ENCODE data around the gene KCNN3.

Gene KCNN3

DNA sequence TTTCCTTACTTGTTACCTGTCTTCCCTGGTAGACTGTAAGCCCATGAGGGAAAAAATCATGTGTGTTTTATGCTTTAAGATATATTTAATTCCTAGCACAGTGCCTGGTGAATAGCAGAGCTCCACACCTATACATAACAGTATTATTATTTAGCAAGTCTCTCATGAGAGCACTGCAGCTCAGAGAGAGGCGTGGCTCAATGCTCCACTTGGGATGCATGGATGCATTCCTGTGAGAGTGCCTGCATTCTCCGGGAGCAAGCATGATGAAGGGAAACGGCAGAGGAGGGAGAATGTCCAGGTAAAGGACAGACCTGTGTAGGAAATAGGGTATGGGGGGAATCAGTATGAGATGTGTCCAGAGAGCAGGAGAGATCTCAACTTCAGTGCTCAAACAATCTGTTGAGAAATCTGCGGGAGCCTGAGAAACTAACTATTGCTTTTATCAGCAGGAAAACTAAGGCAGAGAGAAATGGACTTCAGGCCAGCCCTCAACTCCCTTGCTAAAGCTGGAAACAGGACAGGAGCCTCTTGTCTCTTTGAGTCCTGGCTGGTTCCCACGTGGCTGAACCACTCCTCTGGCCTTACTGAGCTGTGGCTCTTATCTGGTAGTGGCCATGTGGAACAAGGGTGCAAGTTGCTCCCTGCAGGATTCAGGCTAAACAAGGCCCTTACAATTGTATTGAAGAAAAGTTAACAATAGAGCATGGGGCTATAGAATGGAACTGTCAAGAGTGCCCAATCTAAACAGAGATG is 113.1 kb downstream of the KCNN3 start:
- no peak for ATAC-seq
- TF ChIP-seq TOX (CRISPR knock-in tag; IDR thresholded peaks at IDR 0.05; ENCODE audit: borderline replicate concordance) (no peak), RARB (CRISPR knock-in tag; IDR thresholded peaks at IDR 0.05) (no peak), ZNF70 (CRISPR knock-in tag; IDR thresholded peaks at IDR 0.05) (no peak), ZNF8 (CRISPR knock-in tag; IDR thresholded peaks at IDR 0.05) (no peak), ZNF565 (CRISPR knock-in tag; conservative IDR thresholded peaks at IDR 0.05; ENCODE audit: low read depth) (no peak), ZFP3 (CRISPR knock-in tag; IDR thresholded peaks at IDR 0.05) (no peak), ESRRG (CRISPR knock-in tag; IDR thresholded peaks at IDR 0.05) (no peak), PPARA (CRISPR knock-in tag; IDR thresholded peaks at IDR 0.05; ENCODE audit: borderline replicate concordance) (no peak), BACH2 (CRISPR knock-in tag; IDR thresholded peaks at IDR 0.05; ENCODE audit: borderline replicate concordance) (no peak), ISL1 (CRISPR knock-in tag; IDR thresholded peaks at IDR 0.05) (no peak)
- TF ChIP-seq, protein P1, sequence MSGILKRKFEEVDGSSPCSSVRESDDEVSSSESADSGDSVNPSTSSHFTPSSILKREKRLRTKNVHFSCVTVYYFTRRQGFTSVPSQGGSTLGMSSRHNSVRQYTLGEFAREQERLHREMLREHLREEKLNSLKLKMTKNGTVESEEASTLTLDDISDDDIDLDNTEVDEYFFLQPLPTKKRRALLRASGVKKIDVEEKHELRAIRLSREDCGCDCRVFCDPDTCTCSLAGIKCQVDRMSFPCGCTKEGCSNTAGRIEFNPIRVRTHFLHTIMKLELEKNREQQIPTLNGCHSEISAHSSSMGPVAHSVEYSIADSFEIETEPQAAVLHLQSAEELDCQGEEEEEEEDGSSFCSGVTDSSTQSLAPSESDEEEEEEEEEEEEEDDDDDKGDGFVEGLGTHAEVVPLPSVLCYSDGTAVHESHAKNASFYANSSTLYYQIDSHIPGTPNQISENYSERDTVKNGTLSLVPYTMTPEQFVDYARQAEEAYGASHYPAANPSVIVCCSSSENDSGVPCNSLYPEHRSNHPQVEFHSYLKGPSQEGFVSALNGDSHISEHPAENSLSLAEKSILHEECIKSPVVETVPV (CRISPR knock-in tag; IDR thresholded peaks at IDR 0.05): no peak

DNA sequence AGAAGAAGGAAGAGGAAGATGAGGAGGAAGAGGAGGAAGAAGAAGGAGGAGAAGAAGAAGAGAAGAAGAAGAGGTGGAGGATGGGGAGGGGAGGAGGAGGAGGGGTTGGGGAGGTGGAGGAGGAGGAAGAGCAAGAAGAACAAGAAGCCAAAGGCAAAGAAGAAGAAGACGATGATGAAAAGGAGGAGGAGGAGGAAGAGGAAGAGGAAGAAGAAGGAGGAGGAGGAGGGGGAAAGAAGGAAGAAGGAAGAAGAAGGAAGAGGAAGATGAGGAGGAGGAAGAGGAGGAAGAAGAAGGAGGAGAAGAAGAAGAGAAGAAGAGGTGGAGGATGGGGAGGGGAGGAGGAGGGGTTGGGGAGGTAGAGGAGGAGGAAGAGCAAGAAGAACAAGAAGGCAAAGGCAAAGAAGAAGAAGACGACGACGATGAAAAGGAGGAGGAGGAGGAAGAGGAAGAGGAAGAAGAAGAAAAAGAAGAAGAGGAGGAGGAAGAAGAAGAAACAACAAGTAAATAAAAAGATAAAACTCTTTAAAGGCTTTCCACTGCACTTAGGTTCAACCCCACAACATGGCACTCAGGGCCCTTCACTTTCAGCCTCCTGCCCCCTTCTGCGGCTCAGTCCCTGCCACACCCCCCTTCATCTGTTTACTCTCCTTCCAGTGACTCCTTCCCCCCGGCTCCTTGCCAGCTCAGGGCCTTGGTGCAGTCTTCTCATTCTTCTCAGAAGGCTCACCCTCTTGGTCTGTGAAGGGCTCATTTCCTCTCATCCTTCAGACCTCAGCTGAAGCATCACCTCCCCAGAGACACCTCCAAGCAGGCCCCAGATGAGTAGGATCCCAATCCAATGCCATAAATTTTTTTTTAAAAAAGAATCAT is 114.0 kb downstream of the KCNN3 start:
- no peak; the same call in 1 of the 3 replicates for ATAC-seq
- no peak for TF ChIP-seq BACH2 (CRISPR knock-in tag; IDR thresholded peaks at IDR 0.05; ENCODE audit: borderline replicate concordance)
- no peak for TF ChIP-seq ARNTL (CRISPR knock-in tag; IDR thresholded peaks at IDR 0.05; ENCODE audit: borderline replicate concordance, low read depth)
- no peak for TF ChIP-seq ISL1 (CRISPR knock-in tag; IDR thresholded peaks at IDR 0.05)
- TF ChIP-seq ZFP3 (CRISPR knock-in tag; IDR thresholded peaks at IDR 0.05): no peak
- TF ChIP-seq ESRRG (CRISPR knock-in tag; IDR thresholded peaks at IDR 0.05): no peak
- TF ChIP-seq, protein P2, sequence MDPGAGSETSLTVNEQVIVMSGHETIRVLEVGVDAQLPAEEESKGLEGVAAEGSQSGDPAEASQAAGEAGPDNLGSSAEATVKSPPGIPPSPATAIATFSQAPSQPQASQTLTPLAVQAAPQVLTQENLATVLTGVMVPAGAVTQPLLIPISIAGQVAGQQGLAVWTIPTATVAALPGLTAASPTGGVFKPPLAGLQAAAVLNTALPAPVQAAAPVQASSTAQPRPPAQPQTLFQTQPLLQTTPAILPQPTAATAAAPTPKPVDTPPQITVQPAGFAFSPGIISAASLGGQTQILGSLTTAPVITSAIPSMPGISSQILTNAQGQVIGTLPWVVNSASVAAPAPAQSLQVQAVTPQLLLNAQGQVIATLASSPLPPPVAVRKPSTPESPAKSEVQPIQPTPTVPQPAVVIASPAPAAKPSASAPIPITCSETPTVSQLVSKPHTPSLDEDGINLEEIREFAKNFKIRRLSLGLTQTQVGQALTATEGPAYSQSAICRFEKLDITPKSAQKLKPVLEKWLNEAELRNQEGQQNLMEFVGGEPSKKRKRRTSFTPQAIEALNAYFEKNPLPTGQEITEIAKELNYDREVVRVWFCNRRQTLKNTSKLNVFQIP (CRISPR knock-in tag; IDR thresholded peaks at IDR 0.05; ENCODE audit: borderline replicate concordance, low read depth): no peak
- no peak for TF ChIP-seq ZNF8 (CRISPR knock-in tag; IDR thresholded peaks at IDR 0.05)
- TF ChIP-seq TOX (CRISPR knock-in tag; IDR thresholded peaks at IDR 0.05; ENCODE audit: borderline replicate concordance): no peak
- TF ChIP-seq SNAI2 (CRISPR knock-in tag; IDR thresholded peaks at IDR 0.05): no peak
- no peak for TF ChIP-seq GLIS3 (CRISPR knock-in tag; IDR thresholded peaks at IDR 0.05)
- TF ChIP-seq, protein P1 (CRISPR knock-in tag; IDR thresholded peaks at IDR 0.05): no peak
- no peak for TF ChIP-seq ZNF565 (CRISPR knock-in tag; conservative IDR thresholded peaks at IDR 0.05; ENCODE audit: low read depth)
- TF ChIP-seq RARB (CRISPR knock-in tag; IDR thresholded peaks at IDR 0.05): no peak
- TF ChIP-seq, protein P3, sequence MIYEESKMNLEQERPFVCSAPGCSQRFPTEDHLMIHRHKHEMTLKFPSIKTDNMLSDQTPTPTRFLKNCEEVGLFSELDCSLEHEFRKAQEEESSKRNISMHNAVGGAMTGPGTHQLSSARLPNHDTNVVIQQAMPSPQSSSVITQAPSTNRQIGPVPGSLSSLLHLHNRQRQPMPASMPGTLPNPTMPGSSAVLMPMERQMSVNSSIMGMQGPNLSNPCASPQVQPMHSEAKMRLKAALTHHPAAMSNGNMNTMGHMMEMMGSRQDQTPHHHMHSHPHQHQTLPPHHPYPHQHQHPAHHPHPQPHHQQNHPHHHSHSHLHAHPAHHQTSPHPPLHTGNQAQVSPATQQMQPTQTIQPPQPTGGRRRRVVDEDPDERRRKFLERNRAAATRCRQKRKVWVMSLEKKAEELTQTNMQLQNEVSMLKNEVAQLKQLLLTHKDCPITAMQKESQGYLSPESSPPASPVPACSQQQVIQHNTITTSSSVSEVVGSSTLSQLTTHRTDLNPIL (CRISPR knock-in tag; IDR thresholded peaks at IDR 0.05; ENCODE audit: low read depth): no peak
- TF ChIP-seq, protein P4, sequence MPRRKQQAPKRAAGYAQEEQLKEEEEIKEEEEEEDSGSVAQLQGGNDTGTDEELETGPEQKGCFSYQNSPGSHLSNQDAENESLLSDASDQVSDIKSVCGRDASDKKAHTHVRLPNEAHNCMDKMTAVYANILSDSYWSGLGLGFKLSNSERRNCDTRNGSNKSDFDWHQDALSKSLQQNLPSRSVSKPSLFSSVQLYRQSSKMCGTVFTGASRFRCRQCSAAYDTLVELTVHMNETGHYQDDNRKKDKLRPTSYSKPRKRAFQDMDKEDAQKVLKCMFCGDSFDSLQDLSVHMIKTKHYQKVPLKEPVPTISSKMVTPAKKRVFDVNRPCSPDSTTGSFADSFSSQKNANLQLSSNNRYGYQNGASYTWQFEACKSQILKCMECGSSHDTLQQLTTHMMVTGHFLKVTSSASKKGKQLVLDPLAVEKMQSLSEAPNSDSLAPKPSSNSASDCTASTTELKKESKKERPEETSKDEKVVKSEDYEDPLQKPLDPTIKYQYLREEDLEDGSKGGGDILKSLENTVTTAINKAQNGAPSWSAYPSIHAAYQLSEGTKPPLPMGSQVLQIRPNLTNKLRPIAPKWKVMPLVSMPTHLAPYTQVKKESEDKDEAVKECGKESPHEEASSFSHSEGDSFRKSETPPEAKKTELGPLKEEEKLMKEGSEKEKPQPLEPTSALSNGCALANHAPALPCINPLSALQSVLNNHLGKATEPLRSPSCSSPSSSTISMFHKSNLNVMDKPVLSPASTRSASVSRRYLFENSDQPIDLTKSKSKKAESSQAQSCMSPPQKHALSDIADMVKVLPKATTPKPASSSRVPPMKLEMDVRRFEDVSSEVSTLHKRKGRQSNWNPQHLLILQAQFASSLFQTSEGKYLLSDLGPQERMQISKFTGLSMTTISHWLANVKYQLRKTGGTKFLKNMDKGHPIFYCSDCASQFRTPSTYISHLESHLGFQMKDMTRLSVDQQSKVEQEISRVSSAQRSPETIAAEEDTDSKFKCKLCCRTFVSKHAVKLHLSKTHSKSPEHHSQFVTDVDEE (CRISPR knock-in tag; IDR thresholded peaks at IDR 0.05): no peak
- no peak for TF ChIP-seq PPARA (CRISPR knock-in tag; IDR thresholded peaks at IDR 0.05; ENCODE audit: borderline replicate concordance)
- no peak for TF ChIP-seq CSDC2 (CRISPR knock-in tag; IDR thresholded peaks at IDR 0.05)
- no peak for TF ChIP-seq ZFP30 (CRISPR knock-in tag; IDR thresholded peaks at IDR 0.05)
- no peak for TF ChIP-seq OSR1 (CRISPR knock-in tag; IDR thresholded peaks at IDR 0.05)

All from SK-N-SH treated with all-trans-retinoic acid at 6 μM for 48 hours (cell line).